Lung (tissue), 16 donors: ENCODE data around the gene FRRS1. TPM values are rescaled to one million over a fixed set of nuclear protein-coding genes. Genes with fewer than 3 reads are reported as not detected.

Experiments
- ATAC-seq: fragments of 200-7000 bp; cut with Tn5 transposase; one replicate; pipeline ENCODE4 v1.9.1; 2020; ENCODE audit warnings: moderate number of reproducible peaks; ENCODE audit not compliant: insufficient read depth, low FRiP score
- DNase-seq, 3 donors: peaks; one replicate each; pipeline ENCODE4 v3.0.0-alpha.2; 2013 to 2017
- H3K27ac ChIP-seq, 2 donors: one replicate each; pipeline ENCODE4 v1.5.1; 2013; ENCODE audit warnings: mild to moderate bottlenecking in 2 of 2, moderate library complexity in 2 of 2, control low read depth in 1 of 2, inconsistent platforms in 1 of 2, low read depth in 1 of 2, low read length in 1 of 2
- H3K27me3 ChIP-seq, 3 donors: one replicate each; pipeline ENCODE4 v1.5.1; 2013; ENCODE audit warnings: low read length in 2 of 3; ENCODE audit not compliant: control insufficient read depth in 3 of 3, insufficient read depth in 3 of 3
- H3K36me3 ChIP-seq, 4 donors: one replicate each; pipeline ENCODE4 v1.5.1; 2013; ENCODE audit warnings: low read length in 4 of 4, mild to moderate bottlenecking in 1 of 4, moderate library complexity in 1 of 4; ENCODE audit not compliant: control insufficient read depth in 4 of 4, insufficient read depth in 4 of 4
- H3K4me1 ChIP-seq, 5 donors: one replicate each; pipeline ENCODE4 v1.5.1; 2013; ENCODE audit warnings: low read length in 5 of 5, mild to moderate bottlenecking in 2 of 5, moderate library complexity in 1 of 5; ENCODE audit not compliant: control insufficient read depth in 5 of 5, insufficient read depth in 5 of 5
- H3K4me3 ChIP-seq: one replicate; pipeline ENCODE4 v1.5.1; 2013; ENCODE audit warnings: mild to moderate bottlenecking, control low read depth, moderate library complexity
- H3K9ac ChIP-seq, 2 donors: one replicate each; pipeline ENCODE4 v1.5.1; 2013; ENCODE audit warnings: low read length in 2 of 2, control low read depth in 1 of 2; ENCODE audit not compliant: insufficient read depth in 1 of 2
- H3K9me3 ChIP-seq, 4 donors: one replicate each; pipeline ENCODE4 v1.5.1; 2013; ENCODE audit warnings: low read length in 3 of 4, mild to moderate bottlenecking in 1 of 4, moderate library complexity in 1 of 4; ENCODE audit not compliant: control insufficient read depth in 4 of 4, insufficient read depth in 3 of 4
- WGBS, 2 donors: extraction: QIAGEN DNeasy Blood & Tissue Kit; methylation state at CpG; one replicate each; pipeline ENCODE4 v1.1.7; 2013; 5-methylcytosine and 5-hydroxymethylcytosine counted together
- long read RNA-seq, 5 donors: transcript quantifications; one replicate each; lab custom pipeline, GENCODE V29; 2026
- polyA plus RNA-seq, 2 donors: library from polyadenylated mRNA; stranded (reverse); fragments of 200-250 nt; gene quantifications; one replicate each; pipeline ENCODE4 v1.2.1, GENCODE V29; 2013
- total RNA-seq, 2 donors: library from RNA; depleted of rRNA in 1 of 2; stranded (reverse); fragments of >200 nt in 1 of 2; gene quantifications; one replicate each; pipeline ENCODE4 v1.2.1, GENCODE V29; 2014 to 2021
- TF ChIP-seq, protein P1 (sequence below): IDR thresholded peaks from 2 replicates; pipeline ENCODE4 v1.5.1; 2012; ENCODE audit warnings: mild to moderate bottlenecking; ENCODE audit errors: control extremely low read depth, extremely low read depth
- donor health status: control.
- donor health status: control.
- donor health status: Bipolar disorder and iron deficiency.
- donor health status: healthy.
- donor health status: DM: yes; HTN: yes; CAD: no.

The FRRS1 gene, protein sequence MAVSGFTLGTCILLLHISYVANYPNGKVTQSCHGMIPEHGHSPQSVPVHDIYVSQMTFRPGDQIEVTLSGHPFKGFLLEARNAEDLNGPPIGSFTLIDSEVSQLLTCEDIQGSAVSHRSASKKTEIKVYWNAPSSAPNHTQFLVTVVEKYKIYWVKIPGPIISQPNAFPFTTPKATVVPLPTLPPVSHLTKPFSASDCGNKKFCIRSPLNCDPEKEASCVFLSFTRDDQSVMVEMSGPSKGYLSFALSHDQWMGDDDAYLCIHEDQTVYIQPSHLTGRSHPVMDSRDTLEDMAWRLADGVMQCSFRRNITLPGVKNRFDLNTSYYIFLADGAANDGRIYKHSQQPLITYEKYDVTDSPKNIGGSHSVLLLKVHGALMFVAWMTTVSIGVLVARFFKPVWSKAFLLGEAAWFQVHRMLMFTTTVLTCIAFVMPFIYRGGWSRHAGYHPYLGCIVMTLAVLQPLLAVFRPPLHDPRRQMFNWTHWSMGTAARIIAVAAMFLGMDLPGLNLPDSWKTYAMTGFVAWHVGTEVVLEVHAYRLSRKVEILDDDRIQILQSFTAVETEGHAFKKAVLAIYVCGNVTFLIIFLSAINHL
- 10 to 100 TPM; 11.3 to 12.1 TPM for total RNA-seq
- polyA plus RNA-seq, result 1 to 10 TPM in 1 of 2 donors, under 1 TPM in 1; 0.67 to 3.4 TPM
- long read RNA-seq, donor 1, partial matches to known transcripts, result 0 of 1 reads
- long read RNA-seq, donor 1, other reads (novel, unspliced or antisense), result 0 of 1 reads
- long read RNA-seq, donor 2, result 0 reads
- long read RNA-seq, donor 3, result 0 reads
- long read RNA-seq, donor 4, result 0 reads
- long read RNA-seq, donor 5, partial matches to known transcripts, result 0 of 1 reads
- long read RNA-seq, donor 5, other reads (novel, unspliced or antisense), result 0 of 1 reads

DNA sequence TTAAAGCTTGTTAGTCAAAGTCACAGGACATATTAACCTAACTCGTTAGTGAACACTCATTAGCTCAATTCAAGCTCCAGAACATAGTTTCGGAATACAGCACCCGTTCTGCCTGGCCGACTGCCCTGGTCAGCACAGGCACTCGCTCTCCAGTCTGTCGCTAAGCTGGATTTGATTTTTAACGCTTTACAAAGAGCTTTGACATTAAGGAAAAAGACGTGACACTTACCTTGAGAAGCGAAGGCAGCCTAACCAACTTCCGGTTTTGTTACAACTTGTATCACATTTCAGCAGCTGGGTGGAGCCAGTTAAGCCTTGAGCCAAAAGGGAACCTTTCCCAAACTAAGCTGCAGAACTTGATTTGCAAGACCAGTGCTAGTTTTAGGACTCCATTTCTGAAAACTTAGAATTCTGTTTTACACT lies at the start of gene FRRS1:
Gene FRRS1 (minus strand): TSS at position 258 of the 423 bp plus-strand sequence. CDS start 17,867 bp downstream, outside the sequence.
- Histone ChIP-seq H3K4me3 (peak within 1 kb of the TSS; percentile 55), H3K4me1 (peaks cover 3 to 12% (median 5%) of the 10 kb centered on the region in 5 donors), H3K9ac (peak within 1 kb of the TSS; percentile 83 to 93), H3K9me3 (no peaks in the 10 kb centered on the region), H3K36me3 (no peaks in the 10 kb centered on the region), H3K27me3 (no peaks in the 10 kb centered on the region), H3K27ac (peak within 1 kb of the TSS; percentile 86 to 91)
- TF ChIP-seq, protein P1, sequence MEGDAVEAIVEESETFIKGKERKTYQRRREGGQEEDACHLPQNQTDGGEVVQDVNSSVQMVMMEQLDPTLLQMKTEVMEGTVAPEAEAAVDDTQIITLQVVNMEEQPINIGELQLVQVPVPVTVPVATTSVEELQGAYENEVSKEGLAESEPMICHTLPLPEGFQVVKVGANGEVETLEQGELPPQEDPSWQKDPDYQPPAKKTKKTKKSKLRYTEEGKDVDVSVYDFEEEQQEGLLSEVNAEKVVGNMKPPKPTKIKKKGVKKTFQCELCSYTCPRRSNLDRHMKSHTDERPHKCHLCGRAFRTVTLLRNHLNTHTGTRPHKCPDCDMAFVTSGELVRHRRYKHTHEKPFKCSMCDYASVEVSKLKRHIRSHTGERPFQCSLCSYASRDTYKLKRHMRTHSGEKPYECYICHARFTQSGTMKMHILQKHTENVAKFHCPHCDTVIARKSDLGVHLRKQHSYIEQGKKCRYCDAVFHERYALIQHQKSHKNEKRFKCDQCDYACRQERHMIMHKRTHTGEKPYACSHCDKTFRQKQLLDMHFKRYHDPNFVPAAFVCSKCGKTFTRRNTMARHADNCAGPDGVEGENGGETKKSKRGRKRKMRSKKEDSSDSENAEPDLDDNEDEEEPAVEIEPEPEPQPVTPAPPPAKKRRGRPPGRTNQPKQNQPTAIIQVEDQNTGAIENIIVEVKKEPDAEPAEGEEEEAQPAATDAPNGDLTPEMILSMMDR, result no peak
- ATAC-seq (peak; percentile 91), DNase-seq (peak; percentile 80 to 93 (median 90))
- WGBS, 2 donors, result 0% methylated on average over 10 of the region's 10 CpGs

DNA sequence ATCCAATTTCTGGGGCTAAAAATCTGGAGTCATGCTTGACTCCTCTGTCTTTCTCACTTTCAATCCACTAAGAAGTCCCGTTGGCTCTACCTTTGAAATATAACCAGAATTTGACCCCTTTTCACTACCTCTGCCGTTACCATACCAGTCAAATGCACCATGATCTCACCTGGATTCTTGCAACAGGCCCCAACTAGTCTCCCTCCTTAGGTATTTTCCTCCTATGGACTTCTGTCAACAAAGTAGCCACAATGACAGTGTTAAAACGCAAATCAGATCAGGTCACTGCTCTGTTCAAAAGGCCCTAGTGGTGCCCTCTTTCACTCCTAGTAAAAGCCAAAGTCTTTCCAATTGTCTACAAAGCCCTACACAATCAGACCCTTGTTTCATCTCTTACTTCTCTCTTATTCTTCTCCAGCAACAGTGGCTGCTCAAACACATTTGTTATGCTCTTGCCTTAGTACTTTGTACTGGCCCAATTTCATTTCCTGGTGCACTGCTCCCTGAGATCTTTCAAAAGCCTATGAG lies 48.0 kb upstream of the FRRS1 start:
- TF ChIP-seq, protein P1, result no peak
- Histone ChIP-seq H3K4me3 (no peak overlapping the region), H3K36me3 (no peaks in the 10 kb centered on the region), H3K9ac (no peak overlapping the region), H3K27me3 (no peaks in the 10 kb centered on the region), H3K4me1 (no peaks in the 10 kb centered on the region), H3K9me3 (no peaks in the 10 kb centered on the region), H3K27ac (no peak overlapping the region)
- ATAC-seq (no peak), DNase-seq (no peak)
- WGBS, 2 donors, result 85 to 92% methylated on average over 3 of the region's 3 CpGs

DNA sequence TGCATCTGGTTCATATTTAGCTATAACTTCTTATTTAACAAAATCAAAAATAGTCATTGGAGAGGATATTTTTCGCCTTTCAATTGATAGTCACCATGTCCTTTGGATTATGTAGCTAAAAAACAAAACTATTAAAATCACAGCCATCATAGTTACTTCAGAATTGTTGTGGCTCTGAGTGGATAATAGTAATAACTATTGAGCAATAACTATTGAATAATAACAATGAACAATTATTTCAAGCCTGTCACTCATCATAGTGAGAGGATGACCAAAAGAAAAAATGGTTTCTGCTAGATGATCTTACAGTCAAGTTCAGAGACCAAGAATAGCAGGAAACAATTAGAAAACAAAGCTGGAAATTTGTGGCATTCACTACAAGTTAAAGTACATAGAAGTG lies 45.3 kb upstream of the FRRS1 start:
- Histone ChIP-seq H3K27me3 (peaks cover 0 to 3% (median 0%) of the 10 kb centered on the region in 3 donors), H3K9me3 (no peaks in the 10 kb centered on the region), H3K36me3 (no peaks in the 10 kb centered on the region), H3K4me1 (peaks cover 0 to 3% (median 0%) of the 10 kb centered on the region in 5 donors), H3K27ac (no peak overlapping the region), H3K4me3 (no peak overlapping the region), H3K9ac (no peak overlapping the region)
- DNase-seq (no peak), ATAC-seq (no peak)
- TF ChIP-seq, protein P1, result no peak
- 96 to 98% methylated on average over 1 of the region's 1 CpG for whole genome bisulfite sequencing, 2 donors
